Measurements from ENCODE around the gene IL17A. TPM values are rescaled to one million over a fixed set of nuclear protein-coding genes. Genes with fewer than 3 reads are reported as not detected.
"Not testable (repeated sequence)": the region's sequence is repeated elsewhere in the genome, so short reads cannot be mapped to it uniquely, and the experiment has no call there.

Gene IL17A
- polyA plus RNA-seq, 1 experiment, result not detected

GRCh38 chr6:52189974-52190373 is 3.8 kb downstream of the IL17A start:
- DNase-seq (ENCODE audit: low read depth, low spot score), result no peak
- no peaks in the 10 kb centered on the region for H3K9me3 ChIP-seq (ENCODE audit: control insufficient read depth, insufficient read depth, low read length)
- H3K27me3 ChIP-seq (ENCODE audit: control insufficient read depth, insufficient read depth, low read length), result no peaks in the 10 kb centered on the region
- H3K4me3 ChIP-seq (ENCODE audit: low read depth, low read length), result no peak overlapping the region
- ChIA-PET CTCF (no interaction called here), POLR2A (no interaction called here)
- TF ChIP-seq CTCF (IDR thresholded peaks at IDR 0.05; ENCODE audit: low read depth, low read length), result no peak
- no peak overlapping the region for H3K27ac ChIP-seq (ENCODE audit: low read depth, low read length)

- H3K27ac ChIP-seq (ENCODE audit: low read depth, low read length), result no peak overlapping the region
- POLR2A ChIA-PET, result no interaction called here
- no peak for TF ChIP-seq CTCF (IDR thresholded peaks at IDR 0.05; ENCODE audit: low read depth, low read length)
- no peaks in the 10 kb centered on the region for H3K27me3 ChIP-seq (ENCODE audit: control insufficient read depth, insufficient read depth, low read length)
- no peaks in the 10 kb centered on the region for H3K9me3 ChIP-seq (ENCODE audit: control insufficient read depth, insufficient read depth, low read length)
- DNase-seq (ENCODE audit: low read depth, low spot score), result no peak
- CTCF ChIA-PET, result no interaction called here
- H3K4me3 ChIP-seq (ENCODE audit: low read depth, low read length), result no peak overlapping the region
Observed at GRCh38 chr6:52190409-52190808, 4.2 kb downstream of the IL17A start.

GRCh38 chr6:52191824-52192223 is 5.6 kb downstream of the IL17A start:
- CTCF ChIA-PET, result interaction anchor here (1.5 kb wide), 1 partner anchor 72 kb away, joined by 4 read pairs; no protein-coding TSS in a partner anchor

GRCh38 chr6:52195886-52196285 is 9.7 kb downstream of the IL17A start:
- Histone ChIP-seq H3K4me3 (ENCODE audit: low read depth, low read length) (no peak overlapping the region), H3K27ac (ENCODE audit: low read depth, low read length) (no peak overlapping the region), H3K9me3 (ENCODE audit: control insufficient read depth, insufficient read depth, low read length) (no peaks in the 10 kb centered on the region), H3K27me3 (ENCODE audit: control insufficient read depth, insufficient read depth, low read length) (no peaks in the 10 kb centered on the region)
- DNase-seq (ENCODE audit: low read depth, low spot score), result no peak
- POLR2A ChIA-PET, result no interaction called here
- TF ChIP-seq CTCF (IDR thresholded peaks at IDR 0.05; ENCODE audit: low read depth, low read length), result no peak
- CTCF ChIA-PET, result no interaction called here

More at GRCh38 chr6:52191824-52192223, 5.6 kb downstream of the IL17A start:
- no peak for TF ChIP-seq CTCF (IDR thresholded peaks at IDR 0.05; ENCODE audit: low read depth, low read length)
- DNase-seq (ENCODE audit: low read depth, low spot score), result no peak
- POLR2A ChIA-PET, result no interaction called here
- Histone ChIP-seq H3K4me3 (ENCODE audit: low read depth, low read length) (no peak overlapping the region), H3K27ac (ENCODE audit: low read depth, low read length) (no peak overlapping the region), H3K27me3 (ENCODE audit: control insufficient read depth, insufficient read depth, low read length) (no peaks in the 10 kb centered on the region), H3K9me3 (ENCODE audit: control insufficient read depth, insufficient read depth, low read length) (no peaks in the 10 kb centered on the region)

- CTCF ChIA-PET; H3K4me3 ChIP-seq (ENCODE audit: low read depth, low read length); H3K9me3 ChIP-seq (ENCODE audit: control insufficient read depth, insufficient read depth, low read length); H3K27me3 ChIP-seq (ENCODE audit: control insufficient read depth, insufficient read depth, low read length); H3K27ac ChIP-seq (ENCODE audit: low read depth, low read length); POLR2A ChIA-PET; DNase-seq (ENCODE audit: low read depth, low spot score): not testable (repeated sequence)
Observed at GRCh38 chr6:52200088-52200487, 13.9 kb downstream of the IL17A start.

GRCh38 chr6:52201046-52201445 is 14.9 kb downstream of the IL17A start:
- no peak for TF ChIP-seq CTCF (IDR thresholded peaks at IDR 0.05; ENCODE audit: low read depth, low read length)
- H3K9me3 ChIP-seq (ENCODE audit: control insufficient read depth, insufficient read depth, low read length), result no peaks in the 10 kb centered on the region
- POLR2A ChIA-PET, result no interaction called here
- H3K27ac ChIP-seq (ENCODE audit: low read depth, low read length), result no peak overlapping the region
- DNase-seq (ENCODE audit: low read depth, low spot score), result no peak
- no peak overlapping the region for H3K4me3 ChIP-seq (ENCODE audit: low read depth, low read length)
- H3K27me3 ChIP-seq (ENCODE audit: control insufficient read depth, insufficient read depth, low read length), result no peaks in the 10 kb centered on the region
- CTCF ChIA-PET, result no interaction called here

Data from AG04450 (cell line).